Measurements from ENCODE around the gene SLC22A8.
"Not testable (repeated sequence)": the region's sequence is repeated elsewhere in the genome, so short reads cannot be mapped to it uniquely, and the experiment has no call there.

SLC22A8 gene, protein sequence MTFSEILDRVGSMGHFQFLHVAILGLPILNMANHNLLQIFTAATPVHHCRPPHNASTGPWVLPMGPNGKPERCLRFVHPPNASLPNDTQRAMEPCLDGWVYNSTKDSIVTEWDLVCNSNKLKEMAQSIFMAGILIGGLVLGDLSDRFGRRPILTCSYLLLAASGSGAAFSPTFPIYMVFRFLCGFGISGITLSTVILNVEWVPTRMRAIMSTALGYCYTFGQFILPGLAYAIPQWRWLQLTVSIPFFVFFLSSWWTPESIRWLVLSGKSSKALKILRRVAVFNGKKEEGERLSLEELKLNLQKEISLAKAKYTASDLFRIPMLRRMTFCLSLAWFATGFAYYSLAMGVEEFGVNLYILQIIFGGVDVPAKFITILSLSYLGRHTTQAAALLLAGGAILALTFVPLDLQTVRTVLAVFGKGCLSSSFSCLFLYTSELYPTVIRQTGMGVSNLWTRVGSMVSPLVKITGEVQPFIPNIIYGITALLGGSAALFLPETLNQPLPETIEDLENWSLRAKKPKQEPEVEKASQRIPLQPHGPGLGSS

DNA sequence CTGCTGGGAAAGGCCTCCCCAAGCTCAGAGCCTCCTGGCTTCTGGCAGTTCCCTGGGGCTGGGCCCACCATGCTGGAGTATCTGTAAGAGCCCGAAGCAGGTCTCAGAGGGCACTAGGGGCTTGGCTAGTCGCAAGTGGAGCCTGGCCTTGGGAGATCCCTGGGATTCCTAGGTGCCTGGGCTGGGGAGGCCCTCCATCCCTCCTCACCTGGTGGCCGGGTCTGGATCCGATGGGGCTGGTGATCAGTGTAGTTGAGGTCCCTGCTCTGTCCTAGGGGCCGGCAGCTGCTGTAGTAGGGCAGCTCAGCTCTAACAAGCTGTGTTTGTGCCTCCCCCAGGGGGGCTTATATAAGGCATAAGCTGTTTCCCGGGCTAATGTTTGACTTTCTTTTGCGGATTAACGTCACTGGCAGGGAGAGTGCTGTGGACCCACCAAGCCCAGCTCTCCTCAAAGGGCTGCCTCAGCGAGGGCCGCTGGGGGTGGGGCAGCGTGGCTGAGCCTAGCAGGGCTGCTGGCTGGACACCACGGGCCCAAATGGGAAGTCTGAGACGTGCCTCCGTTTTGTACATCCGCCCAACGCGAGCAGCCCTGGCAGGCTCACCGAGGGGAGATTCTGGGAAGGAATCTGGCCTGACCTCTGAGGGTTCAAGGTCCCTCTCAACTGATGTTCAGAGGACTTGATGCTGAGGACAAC, at the start of gene SLC22A8:
SLC22A8 (minus strand) TSS at position 321 of the 695 bp plus-strand sequence. CDS start 883 bp downstream, outside the sequence.
- H3K4me1 ChIP-seq (ENCODE audit: insufficient read depth, insufficient read length) = peaks cover 25% of the 10 kb centered on the region
- no peaks in the 10 kb centered on the region for H3K27me3 ChIP-seq (ENCODE audit: insufficient read depth, insufficient read length)
- H3K36me3 ChIP-seq (ENCODE audit: insufficient read depth, insufficient read length, low read length) = no peaks in the 10 kb centered on the region
- no peak for TF ChIP-seq ZNF274 (IDR thresholded peaks at IDR 0.05; ENCODE audit: low read depth, low read length)
- no peak for TF ChIP-seq YY1 (IDR thresholded peaks at IDR 0.05; ENCODE audit: insufficient read depth, insufficient read length)
- no peak for TF ChIP-seq SUZ12 (IDR thresholded peaks at IDR 0.05; ENCODE audit: extremely low read depth, insufficient read depth, insufficient read length)
- no peaks in the 10 kb centered on the region for H3K9me3 ChIP-seq (ENCODE audit: insufficient read depth, low read length)
- no peak for DNase-seq (ENCODE audit: low read depth, low spot score)
- H3K9ac ChIP-seq (ENCODE audit: insufficient read length, low read depth) = peak within 1 kb of the TSS; percentile 43
- H3K4me3 ChIP-seq (ENCODE audit: insufficient read length, low read depth) = no peak within 1 kb of the TSS

DNA sequence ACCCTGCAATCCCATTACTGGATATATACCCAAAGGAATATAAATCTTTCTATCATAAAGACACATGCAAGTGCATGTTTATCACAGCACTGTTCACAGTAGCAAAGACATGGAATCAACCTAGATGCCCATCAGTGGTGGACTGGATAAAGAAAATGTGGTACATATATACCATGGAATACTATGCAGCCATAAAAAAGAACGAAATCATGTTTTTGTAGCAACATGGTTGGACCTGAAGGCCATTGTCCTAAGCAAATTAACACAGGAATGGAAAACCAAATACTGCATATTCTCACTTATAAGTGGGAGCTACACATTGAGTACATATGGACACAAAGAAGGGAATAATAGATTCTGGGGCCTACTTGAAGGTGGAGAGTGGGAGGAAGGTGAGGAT, 30.6 kb upstream of the SLC22A8 start:
- not testable (repeated sequence) for DNase-seq (ENCODE audit: low read depth, low spot score); H3K4me1 ChIP-seq (ENCODE audit: insufficient read depth, insufficient read length); H3K9me3 ChIP-seq (ENCODE audit: insufficient read depth, low read length); H3K9ac ChIP-seq (ENCODE audit: insufficient read length, low read depth); H3K4me3 ChIP-seq (ENCODE audit: insufficient read length, low read depth); H3K36me3 ChIP-seq (ENCODE audit: insufficient read depth, insufficient read length, low read length); H3K27me3 ChIP-seq (ENCODE audit: insufficient read depth, insufficient read length)

DNA sequence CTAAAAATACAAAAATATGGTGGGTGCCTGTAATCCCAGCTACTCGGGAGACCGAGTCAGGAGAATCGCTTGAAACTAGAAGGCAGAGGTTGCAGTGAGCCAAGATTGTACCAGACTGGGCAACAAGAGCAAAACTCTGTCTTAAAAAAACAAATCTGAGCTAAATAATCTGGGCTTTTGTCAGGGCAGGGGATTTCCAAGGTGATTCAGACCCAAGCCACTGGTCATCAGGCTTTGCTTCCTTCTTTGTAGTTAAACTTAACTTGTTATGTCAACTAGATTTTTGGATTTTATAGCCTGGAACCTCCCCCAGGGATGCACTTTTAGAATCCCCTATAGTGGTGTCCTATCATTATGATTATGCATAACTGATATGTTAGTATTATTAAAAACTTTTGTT, 27.0 kb upstream of the SLC22A8 start:
- Histone ChIP-seq H3K9me3 (ENCODE audit: insufficient read depth, low read length) (peaks cover 9% of the 10 kb centered on the region; the same call in 1 of the 2 replicates), H3K4me1 (ENCODE audit: insufficient read depth, insufficient read length) (no peaks in the 10 kb centered on the region), H3K27me3 (ENCODE audit: insufficient read depth, insufficient read length) (no peaks in the 10 kb centered on the region), H3K9ac (ENCODE audit: insufficient read length, low read depth) (no peak overlapping the region), H3K36me3 (ENCODE audit: insufficient read depth, insufficient read length, low read length) (no peaks in the 10 kb centered on the region), H3K4me3 (ENCODE audit: insufficient read length, low read depth) (no peak overlapping the region)
- DNase-seq (ENCODE audit: low read depth, low spot score) = no peak
- no peak for TF ChIP-seq ZNF274 (IDR thresholded peaks at IDR 0.05; ENCODE audit: low read depth, low read length)
- no peak for TF ChIP-seq YY1 (IDR thresholded peaks at IDR 0.05; ENCODE audit: insufficient read depth, insufficient read length)
- TF ChIP-seq SUZ12 (IDR thresholded peaks at IDR 0.05; ENCODE audit: extremely low read depth, insufficient read depth, insufficient read length) = no peak

DNA sequence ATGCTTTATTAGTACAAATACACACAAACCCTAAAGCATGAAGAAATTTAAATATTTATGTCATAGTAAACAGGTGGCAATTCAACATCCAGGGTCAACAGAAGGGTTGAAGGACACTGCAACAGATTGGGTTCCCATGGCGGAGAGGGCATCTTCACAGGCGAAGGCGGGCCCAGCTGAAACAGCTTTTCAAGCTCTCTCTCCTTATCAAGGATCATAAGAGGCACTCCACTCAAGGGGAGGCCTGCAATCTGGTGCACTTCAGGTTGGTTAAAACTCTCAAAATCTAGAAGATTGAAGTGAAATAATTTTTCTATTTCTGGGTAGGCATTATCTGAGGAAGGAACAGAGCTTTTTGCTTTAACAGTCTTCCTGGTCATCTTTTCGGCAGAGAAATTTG, 16.8 kb upstream of the SLC22A8 start:
- no peaks in the 10 kb centered on the region for H3K4me1 ChIP-seq (ENCODE audit: insufficient read depth, insufficient read length)
- TF ChIP-seq ZNF274 (IDR thresholded peaks at IDR 0.05; ENCODE audit: low read depth, low read length) = no peak
- TF ChIP-seq YY1 (IDR thresholded peaks at IDR 0.05; ENCODE audit: insufficient read depth, insufficient read length) = no peak
- no peak for TF ChIP-seq SUZ12 (IDR thresholded peaks at IDR 0.05; ENCODE audit: extremely low read depth, insufficient read depth, insufficient read length)
- H3K4me3 ChIP-seq (ENCODE audit: insufficient read length, low read depth) = no peak overlapping the region
- H3K9me3 ChIP-seq (ENCODE audit: insufficient read depth, low read length) = no peaks in the 10 kb centered on the region
- H3K36me3 ChIP-seq (ENCODE audit: insufficient read depth, insufficient read length, low read length) = no peaks in the 10 kb centered on the region
- DNase-seq (ENCODE audit: low read depth, low spot score) = no peak
- H3K27me3 ChIP-seq (ENCODE audit: insufficient read depth, insufficient read length) = no peaks in the 10 kb centered on the region
- H3K9ac ChIP-seq (ENCODE audit: insufficient read length, low read depth) = no peak overlapping the region

DNA sequence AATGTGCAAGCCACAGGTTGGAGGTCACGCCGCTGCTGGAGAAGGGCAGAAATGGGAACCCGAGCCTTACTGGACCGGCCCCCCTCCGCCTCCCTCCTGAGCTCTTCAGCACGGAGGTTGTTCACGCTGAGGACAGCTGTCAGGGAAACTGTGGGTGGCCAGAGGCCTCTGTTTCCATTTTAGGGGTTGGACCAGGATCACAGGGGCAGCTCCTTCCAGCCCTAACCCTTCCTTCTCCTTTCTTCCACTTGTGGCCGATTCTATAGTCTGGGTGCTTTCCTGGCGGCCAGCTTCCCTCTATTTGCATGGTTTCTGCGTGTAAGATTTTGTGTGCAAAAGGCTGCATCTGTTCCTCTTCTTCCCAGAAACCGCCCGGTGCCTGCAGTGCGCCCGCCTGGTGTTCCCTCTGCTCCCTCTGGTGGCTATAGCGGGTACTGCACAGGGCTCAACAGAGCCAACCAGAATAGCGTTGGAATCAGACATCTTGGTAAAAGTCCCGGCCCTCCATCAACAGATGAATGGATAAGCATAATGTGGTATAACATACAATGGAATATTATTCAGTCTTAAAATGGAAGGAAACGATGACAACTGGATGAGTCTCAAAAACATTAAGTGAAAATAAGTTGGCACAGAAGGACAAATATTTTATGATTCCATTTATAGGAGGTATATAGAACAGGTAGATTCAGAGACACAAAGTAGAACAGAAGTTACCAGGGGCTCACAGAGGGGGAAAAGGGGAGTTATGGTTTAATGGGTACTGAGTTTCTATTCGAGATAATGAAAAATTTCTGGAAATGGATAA, 8.4 kb upstream of the SLC22A8 start:
- H3K27me3 ChIP-seq (ENCODE audit: insufficient read depth, insufficient read length) = peaks cover 6% of the 10 kb centered on the region

GRCh38 chr11:63023222-63023814, 7.7 kb upstream of the SLC22A8 start:
- peaks cover 7% of the 10 kb centered on the region for H3K4me1 ChIP-seq (ENCODE audit: insufficient read depth, insufficient read length)
- no peaks in the 10 kb centered on the region for H3K9me3 ChIP-seq (ENCODE audit: insufficient read depth, low read length)
- peaks cover 6% of the 10 kb centered on the region for H3K27me3 ChIP-seq (ENCODE audit: insufficient read depth, insufficient read length)
- no peak for TF ChIP-seq SUZ12 (IDR thresholded peaks at IDR 0.05; ENCODE audit: extremely low read depth, insufficient read depth, insufficient read length)
- no peak for TF ChIP-seq ZNF274 (IDR thresholded peaks at IDR 0.05; ENCODE audit: low read depth, low read length)
- no peak for TF ChIP-seq YY1 (IDR thresholded peaks at IDR 0.05; ENCODE audit: insufficient read depth, insufficient read length)
- no peak overlapping the region for H3K4me3 ChIP-seq (ENCODE audit: insufficient read length, low read depth)
- no peak overlapping the region for H3K9ac ChIP-seq (ENCODE audit: insufficient read length, low read depth)
- no peak for DNase-seq (ENCODE audit: low read depth, low spot score)
- H3K36me3 ChIP-seq (ENCODE audit: insufficient read depth, insufficient read length, low read length) = no peaks in the 10 kb centered on the region

More for the DNA sequence above, 8.4 kb upstream of the SLC22A8 start:
- no peaks in the 10 kb centered on the region for H3K36me3 ChIP-seq (ENCODE audit: insufficient read depth, insufficient read length, low read length)
- DNase-seq (ENCODE audit: low read depth, low spot score) = peak; percentile 68
- peak overlapping the region; percentile 37 for H3K9ac ChIP-seq (ENCODE audit: insufficient read length, low read depth)
- no peaks in the 10 kb centered on the region for H3K9me3 ChIP-seq (ENCODE audit: insufficient read depth, low read length)
- H3K4me1 ChIP-seq (ENCODE audit: insufficient read depth, insufficient read length) = peaks cover 7% of the 10 kb centered on the region
- no peak overlapping the region for H3K4me3 ChIP-seq (ENCODE audit: insufficient read length, low read depth)
- no peak for TF ChIP-seq SUZ12 (IDR thresholded peaks at IDR 0.05; ENCODE audit: extremely low read depth, insufficient read depth, insufficient read length)
